ENCODE data around the gene WDFY2. TPM values are rescaled to one million over a fixed set of nuclear protein-coding genes. Genes with fewer than 3 reads are reported as not detected.
"Not testable (repeated sequence)": the region's sequence is repeated elsewhere in the genome, so short reads cannot be mapped to it uniquely, and the experiment has no call there.

The WDFY2 gene
- total RNA-seq, 1 donor from 2014 or later: 20.7 TPM

GRCh38 chr13:51564252-51564651 lies 20.0 kb upstream of the WDFY2 start:
- H3K27ac Mint-ChIP-seq (ENCODE audit: unreplicated experiment): no peak overlapping the region
- H3K4me3 Mint-ChIP-seq (ENCODE audit: unreplicated experiment): no peak overlapping the region
- peaks cover 24% of the 10 kb centered on the region for H3K27me3 Mint-ChIP-seq (ENCODE audit: unreplicated experiment)
- no peaks in the 10 kb centered on the region for H3K9me3 Mint-ChIP-seq (ENCODE audit: unreplicated experiment)
- DNase-seq (ENCODE audit: extremely low spot score, unreplicated experiment): no peak
- no peaks in the 10 kb centered on the region for H3K36me3 Mint-ChIP-seq (ENCODE audit: unreplicated experiment)
- no peak for TF ChIP-seq CTCF (IDR thresholded peaks at IDR 0.05)
- peaks cover 1% of the 10 kb centered on the region for H3K4me1 Mint-ChIP-seq (ENCODE audit: unreplicated experiment)

- no peaks in the 10 kb centered on the region for H3K9me3 Mint-ChIP-seq (ENCODE audit: unreplicated experiment)
- DNase-seq (ENCODE audit: extremely low spot score, unreplicated experiment): no peak
- TF ChIP-seq CTCF (IDR thresholded peaks at IDR 0.05): no peak
- H3K4me3 Mint-ChIP-seq (ENCODE audit: unreplicated experiment): no peak overlapping the region
- H3K4me1 Mint-ChIP-seq (ENCODE audit: unreplicated experiment): no peaks in the 10 kb centered on the region
- no peaks in the 10 kb centered on the region for H3K36me3 Mint-ChIP-seq (ENCODE audit: unreplicated experiment)
- peaks cover 26% of the 10 kb centered on the region for H3K27me3 Mint-ChIP-seq (ENCODE audit: unreplicated experiment)
- no peak overlapping the region for H3K27ac Mint-ChIP-seq (ENCODE audit: unreplicated experiment)
Observed at GRCh38 chr13:51564671-51565070, 19.6 kb upstream of the WDFY2 start.

GRCh38 chr13:51569001-51569400 lies 15.3 kb upstream of the WDFY2 start:
- not testable (repeated sequence) for H3K4me3 Mint-ChIP-seq (ENCODE audit: unreplicated experiment); H3K27ac Mint-ChIP-seq (ENCODE audit: unreplicated experiment); DNase-seq (ENCODE audit: extremely low spot score, unreplicated experiment); H3K36me3 Mint-ChIP-seq (ENCODE audit: unreplicated experiment); H3K9me3 Mint-ChIP-seq (ENCODE audit: unreplicated experiment); H3K4me1 Mint-ChIP-seq (ENCODE audit: unreplicated experiment)
- peaks cover 16% of the 10 kb centered on the region for H3K27me3 Mint-ChIP-seq (ENCODE audit: unreplicated experiment)

GRCh38 chr13:51576754-51577153 lies 7.5 kb upstream of the WDFY2 start:
- no peak for TF ChIP-seq CTCF (IDR thresholded peaks at IDR 0.05)
- H3K4me1 Mint-ChIP-seq (ENCODE audit: unreplicated experiment): no peaks in the 10 kb centered on the region
- no peaks in the 10 kb centered on the region for H3K9me3 Mint-ChIP-seq (ENCODE audit: unreplicated experiment)
- H3K27me3 Mint-ChIP-seq (ENCODE audit: unreplicated experiment): peaks cover 7% of the 10 kb centered on the region
- H3K4me3 Mint-ChIP-seq (ENCODE audit: unreplicated experiment): no peak overlapping the region
- DNase-seq (ENCODE audit: extremely low spot score, unreplicated experiment): no peak
- H3K27ac Mint-ChIP-seq (ENCODE audit: unreplicated experiment): no peak overlapping the region
- no peaks in the 10 kb centered on the region for H3K36me3 Mint-ChIP-seq (ENCODE audit: unreplicated experiment)

- no peaks in the 10 kb centered on the region for H3K4me1 Mint-ChIP-seq (ENCODE audit: unreplicated experiment)
- H3K27ac Mint-ChIP-seq (ENCODE audit: unreplicated experiment): no peak overlapping the region
- H3K9me3 Mint-ChIP-seq (ENCODE audit: unreplicated experiment): no peaks in the 10 kb centered on the region
- no peak for TF ChIP-seq CTCF (IDR thresholded peaks at IDR 0.05)
- no peak for DNase-seq (ENCODE audit: extremely low spot score, unreplicated experiment)
- H3K4me3 Mint-ChIP-seq (ENCODE audit: unreplicated experiment): no peak overlapping the region
- H3K27me3 Mint-ChIP-seq (ENCODE audit: unreplicated experiment): peaks cover 7% of the 10 kb centered on the region
- H3K36me3 Mint-ChIP-seq (ENCODE audit: unreplicated experiment): no peaks in the 10 kb centered on the region
Observed at GRCh38 chr13:51577690-51578089, 6.6 kb upstream of the WDFY2 start.

- H3K27ac Mint-ChIP-seq (ENCODE audit: unreplicated experiment): no peak overlapping the region
- no peaks in the 10 kb centered on the region for H3K36me3 Mint-ChIP-seq (ENCODE audit: unreplicated experiment)
- no peak for DNase-seq (ENCODE audit: extremely low spot score, unreplicated experiment)
- H3K27me3 Mint-ChIP-seq (ENCODE audit: unreplicated experiment): peaks cover 7% of the 10 kb centered on the region
- no peak for TF ChIP-seq CTCF (IDR thresholded peaks at IDR 0.05)
- no peaks in the 10 kb centered on the region for H3K9me3 Mint-ChIP-seq (ENCODE audit: unreplicated experiment)
- no peak overlapping the region for H3K4me3 Mint-ChIP-seq (ENCODE audit: unreplicated experiment)
- H3K4me1 Mint-ChIP-seq (ENCODE audit: unreplicated experiment): peaks cover 5% of the 10 kb centered on the region
Observed at GRCh38 chr13:51579676-51580075, 4.6 kb upstream of the WDFY2 start.

Measured in osteocyte (in vitro differentiated cells).